A673 (cell line): ENCODE results near the gene MR1. TPM values are rescaled to one million over a fixed set of nuclear protein-coding genes. Genes with fewer than 3 reads are reported as not detected.

Experiments used
- BruUV-seq: library from RNA; stranded (reverse); fragments of 400-500 nt; replicated peaks from 2 replicates; lab custom pipeline; 2021; lab: Mats Ljungman, UMichigan
- CTCF ChIA-PET: fragments of 300-600 bp; sonication (Branson Sonifier 250); formaldehyde crosslinking; loops from one replicate; lab custom pipeline; 2022; ENCODE audit warnings: antibody characterized with exemption; lab: Charles Lee
- POLR2A ChIA-PET: fragments of 300-600 bp; sonication (Branson Sonifier 250); formaldehyde crosslinking; loops from one replicate; lab custom pipeline; 2022; ENCODE audit warnings: antibody characterized with exemption; ENCODE audit not compliant: low non-redundant PET; lab: Charles Lee
- DNase-seq: peaks from one replicate; pipeline ENCODE4 v3.0.0-alpha.2; 2015; ENCODE audit warnings: low spot score
- H3K27ac ChIP-seq: fragments of 200-600 bp; sonication (generic); 2 replicates; pipeline ENCODE4 v1.5.1; 2016; ENCODE audit warnings: mixed run types, low read depth, mild to moderate bottlenecking, mixed read lengths, antibody characterized with exemption, low read length; ENCODE audit not compliant: poor library complexity, severe bottlenecking
- H3K27me3 ChIP-seq: fragments of 200-600 bp; sonication (generic); replicated peaks from 2 replicates; pipeline ENCODE4 v1.6.1; 2017; ENCODE audit warnings: mixed run types, low read depth, mild to moderate bottlenecking, mixed read lengths, antibody characterized with exemption, low read length; ENCODE audit not compliant: insufficient read depth, poor library complexity
- H3K36me3 ChIP-seq: fragments of 200-600 bp; sonication (generic); 2 replicates; pipeline ENCODE4 v1.6.1; 2016; ENCODE audit warnings: mixed run types, mild to moderate bottlenecking, mixed read lengths, antibody characterized with exemption, low read length; ENCODE audit not compliant: insufficient read depth, poor library complexity, severe bottlenecking
- H3K4me1 ChIP-seq: fragments of 200-600 bp; sonication (generic); 2 replicates; pipeline ENCODE4 v1.6.1; 2017; ENCODE audit warnings: mixed run types, mild to moderate bottlenecking, mixed read lengths, antibody characterized with exemption, low read length; ENCODE audit not compliant: insufficient read depth, poor library complexity, severe bottlenecking
- H3K4me3 ChIP-seq: fragments of 200-600 bp; sonication (generic); 2 replicates; pipeline ENCODE4 v1.5.1; 2016; ENCODE audit warnings: low read depth, mixed run types, mild to moderate bottlenecking, mixed read lengths, low read length; ENCODE audit not compliant: poor library complexity, severe bottlenecking
- H3K9me3 ChIP-seq: fragments of 200-600 bp; sonication (generic); 2 replicates; pipeline ENCODE4 v1.6.1; 2016; ENCODE audit warnings: mixed run types, low read depth, mild to moderate bottlenecking, mixed read lengths, antibody characterized with exemption, low read length; ENCODE audit not compliant: poor library complexity, severe bottlenecking
- EZH2 ChIP-seq: fragments of 200-600 bp; sonication (generic); IDR thresholded peaks from 2 replicates; pipeline ENCODE4 v1.6.1; 2017; ENCODE audit warnings: borderline replicate concordance, low read depth, mild to moderate bottlenecking, mixed read lengths, antibody characterized with exemption, low read length; ENCODE audit not compliant: poor library complexity, severe bottlenecking
- intact Hi-C: fragments of 100-400 bp; cut with micrococcal nuclease; formaldehyde crosslinking; loops from one replicate; pipeline ENCODE4 v1.10.0; 2022; ENCODE audit not compliant: unreplicated experiment
- total RNA-seq: library from RNA; stranded (reverse); gene quantifications from 2 replicates; pipeline ENCODE4 v1.2.3, GENCODE V29; 2021
- TF ChIP-seq, protein P1 (sequence below): fragments of 300-800, 200-600 bp; sonication (generic); conservative IDR thresholded peaks from 2 replicates; pipeline ENCODE4 v1.5.1; 2017; ENCODE audit warnings: low read depth, mild to moderate bottlenecking, antibody characterized with exemption, low read length, moderate library complexity, mixed read lengths

MR1 gene
- total RNA-seq, 1 experiment from 2014 or later, result 2.6 TPM

DNA sequence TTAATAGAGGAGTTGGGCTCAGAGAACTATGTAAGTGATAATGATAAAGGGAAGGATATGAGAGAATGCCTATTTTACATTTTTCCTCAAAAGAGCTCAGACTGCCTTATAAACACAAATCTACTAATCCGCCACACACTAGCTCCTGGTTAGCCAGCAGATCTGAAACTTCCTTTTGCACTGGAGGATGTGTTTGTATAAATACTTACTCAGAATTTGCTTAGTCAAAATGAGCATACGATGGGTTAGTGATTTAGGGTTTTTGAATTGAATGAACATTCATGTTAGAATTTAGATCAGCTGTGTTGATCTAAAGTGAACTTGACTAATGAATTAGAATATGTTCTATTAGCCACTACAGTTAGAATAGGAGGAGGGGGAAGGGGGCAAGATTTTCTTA lies 45.6 kb downstream of the MR1 start:
- POLR2A ChIA-PET, result no interaction called here
- no peak overlapping the region for H3K27ac ChIP-seq

DNA sequence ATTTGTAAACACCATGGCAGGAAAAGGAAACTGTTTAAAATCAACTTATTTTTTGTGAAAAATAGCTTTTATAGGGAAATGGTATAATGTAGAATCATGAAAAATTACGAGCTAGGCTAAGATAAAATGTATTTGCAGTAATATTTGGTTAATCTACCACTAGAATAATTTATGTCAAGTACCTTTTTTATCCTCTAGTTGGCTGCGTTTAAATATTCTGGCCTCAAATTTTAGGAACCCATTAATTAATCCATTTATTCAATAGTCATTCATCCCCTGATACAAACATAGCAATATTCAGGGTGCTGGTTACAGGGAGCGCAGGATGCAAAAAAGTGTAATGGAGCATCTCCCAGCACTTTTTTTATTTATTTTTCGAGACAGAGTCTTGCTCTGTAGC lies 46.1 kb downstream of the MR1 start:
- Histone ChIP-seq H3K27ac (no peak overlapping the region), H3K4me3 (no peak overlapping the region), H3K36me3 (no peaks in the 10 kb centered on the region), H3K9me3 (no peaks in the 10 kb centered on the region), H3K27me3 (no peaks in the 10 kb centered on the region), H3K4me1 (peaks cover 19% of the 10 kb centered on the region)
- intact Hi-C loops, result loop anchor here (5.0 kb wide), 1 partner anchor 43 kb away; no protein-coding TSS in a partner anchor
- DNase-seq, result no peak
- no peak for TF ChIP-seq EZH2
- TF ChIP-seq, protein P1, sequence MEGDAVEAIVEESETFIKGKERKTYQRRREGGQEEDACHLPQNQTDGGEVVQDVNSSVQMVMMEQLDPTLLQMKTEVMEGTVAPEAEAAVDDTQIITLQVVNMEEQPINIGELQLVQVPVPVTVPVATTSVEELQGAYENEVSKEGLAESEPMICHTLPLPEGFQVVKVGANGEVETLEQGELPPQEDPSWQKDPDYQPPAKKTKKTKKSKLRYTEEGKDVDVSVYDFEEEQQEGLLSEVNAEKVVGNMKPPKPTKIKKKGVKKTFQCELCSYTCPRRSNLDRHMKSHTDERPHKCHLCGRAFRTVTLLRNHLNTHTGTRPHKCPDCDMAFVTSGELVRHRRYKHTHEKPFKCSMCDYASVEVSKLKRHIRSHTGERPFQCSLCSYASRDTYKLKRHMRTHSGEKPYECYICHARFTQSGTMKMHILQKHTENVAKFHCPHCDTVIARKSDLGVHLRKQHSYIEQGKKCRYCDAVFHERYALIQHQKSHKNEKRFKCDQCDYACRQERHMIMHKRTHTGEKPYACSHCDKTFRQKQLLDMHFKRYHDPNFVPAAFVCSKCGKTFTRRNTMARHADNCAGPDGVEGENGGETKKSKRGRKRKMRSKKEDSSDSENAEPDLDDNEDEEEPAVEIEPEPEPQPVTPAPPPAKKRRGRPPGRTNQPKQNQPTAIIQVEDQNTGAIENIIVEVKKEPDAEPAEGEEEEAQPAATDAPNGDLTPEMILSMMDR, result no peak
- ChIA-PET CTCF (no interaction called here), POLR2A (no interaction called here)
- no TSS peak for BruUV-seq

More for the DNA sequence above, 45.6 kb downstream of the MR1 start:
- no TSS peak for BruUV-seq
- intact Hi-C loops, result no loop called here
- no peak for TF ChIP-seq EZH2
- TF ChIP-seq, protein P1, result no peak
- CTCF ChIA-PET, result no interaction called here
- Histone ChIP-seq H3K4me3 (no peak overlapping the region), H3K36me3 (no peaks in the 10 kb centered on the region), H3K4me1 (peaks cover 19% of the 10 kb centered on the region), H3K9me3 (no peaks in the 10 kb centered on the region), H3K27me3 (no peaks in the 10 kb centered on the region)
- DNase-seq, result no peak

DNA sequence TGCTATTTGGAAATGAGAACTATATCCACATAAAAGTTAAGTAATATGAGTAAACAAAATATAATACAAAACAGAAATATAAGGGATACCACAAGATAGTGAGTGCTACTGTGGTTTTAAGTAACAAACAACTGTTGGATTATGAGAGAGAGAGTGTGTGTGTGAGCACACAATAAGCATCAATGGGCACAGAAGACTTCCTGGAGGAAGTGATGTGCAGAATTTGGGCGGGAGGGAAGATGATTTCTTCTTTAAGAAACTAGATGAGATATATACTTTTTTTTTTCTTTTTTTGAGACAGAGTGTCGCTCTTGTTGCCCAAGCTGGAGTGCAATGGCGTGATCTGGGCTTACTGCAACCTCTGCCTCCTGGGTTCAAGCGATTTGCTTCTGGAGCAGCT lies 46.8 kb downstream of the MR1 start:
- Histone ChIP-seq H3K27ac (no peak overlapping the region), H3K4me3 (no peak overlapping the region), H3K9me3 (no peaks in the 10 kb centered on the region), H3K36me3 (no peaks in the 10 kb centered on the region), H3K4me1 (peaks cover 18% of the 10 kb centered on the region), H3K27me3 (no peaks in the 10 kb centered on the region)
- no peak for TF ChIP-seq EZH2
- TF ChIP-seq, protein P1, result no peak
- POLR2A ChIA-PET, result no interaction called here
- intact Hi-C loops, result loop anchor here (5.0 kb wide), 1 partner anchor 43 kb away; no protein-coding TSS in a partner anchor
- CTCF ChIA-PET, result no interaction called here
- DNase-seq, result no peak
- BruUV-seq, result no TSS peak
